SK-N-SH (cell line): ENCODE data around the gene RPL7L1.

Source experiments
- CHD2 ChIP-seq: fragments of 150-350 bp; IDR thresholded peaks from 2 replicates; pipeline ENCODE4 v1.6.1; 2018; ENCODE audit warnings: low read length; ENCODE audit not compliant: partially characterized antibody
- CTCF ChIP-seq: fragments of 200-600 bp; sonication (generic); IDR thresholded peaks from 2 replicates; pipeline ENCODE4 v1.6.1; 2017; ENCODE audit warnings: antibody characterized with exemption, mild to moderate bottlenecking, moderate library complexity
- GATA2 ChIP-seq: sonication (generic); formaldehyde crosslinking; IDR thresholded peaks from 2 replicates; pipeline ENCODE4 v1.5.0; 2020; ENCODE audit warnings: mild to moderate bottlenecking, missing genetic modification reagents
- PBX3 ChIP-seq: IDR thresholded peaks from 2 replicates; pipeline ENCODE4; 2012
- POLR2AphosphoS5 ChIP-seq: IDR thresholded peaks from 2 replicates; pipeline ENCODE4 v1.6.1; 2012; ENCODE audit warnings: low read depth, low read length
- TAF1 ChIP-seq: IDR thresholded peaks from 2 replicates; pipeline ENCODE4 v1.6.1; 2012; ENCODE audit warnings: low read depth, mild to moderate bottlenecking, low read length, moderate library complexity, borderline replicate concordance
- USF2 ChIP-seq: fragments of 150-350 bp; IDR thresholded peaks from 2 replicates; pipeline ENCODE4 v1.6.1; 2017; ENCODE audit warnings: antibody characterized with exemption, low read length, low read depth, borderline replicate concordance

- TF ChIP-seq CHD2, result peak; percentile 69
- TF ChIP-seq CTCF, result no peak
- no peak; the same call in 1 of the 2 replicates for TF ChIP-seq POLR2AphosphoS5
- no peak for TF ChIP-seq USF2
- no peak for TF ChIP-seq PBX3
- TF ChIP-seq TAF1, result no peak
- no peak; the same call in 1 of the 2 replicates for TF ChIP-seq GATA2
Observed at GRCh38 chr6:42929821-42930360, 50.5 kb downstream of the RPL7L1 start.
